ENCODE results near the gene PPL. TPM values are rescaled to one million over a fixed set of nuclear protein-coding genes. Genes with fewer than 3 reads are reported as not detected.
"Not testable (repeated sequence)": the region's sequence is repeated elsewhere in the genome, so short reads cannot be mapped to it uniquely, and the experiment has no call there.

The PPL gene
- total and polyA plus RNA-seq, 4 donors: 19.9 to 89.0 (median 52.8) TPM

DNA sequence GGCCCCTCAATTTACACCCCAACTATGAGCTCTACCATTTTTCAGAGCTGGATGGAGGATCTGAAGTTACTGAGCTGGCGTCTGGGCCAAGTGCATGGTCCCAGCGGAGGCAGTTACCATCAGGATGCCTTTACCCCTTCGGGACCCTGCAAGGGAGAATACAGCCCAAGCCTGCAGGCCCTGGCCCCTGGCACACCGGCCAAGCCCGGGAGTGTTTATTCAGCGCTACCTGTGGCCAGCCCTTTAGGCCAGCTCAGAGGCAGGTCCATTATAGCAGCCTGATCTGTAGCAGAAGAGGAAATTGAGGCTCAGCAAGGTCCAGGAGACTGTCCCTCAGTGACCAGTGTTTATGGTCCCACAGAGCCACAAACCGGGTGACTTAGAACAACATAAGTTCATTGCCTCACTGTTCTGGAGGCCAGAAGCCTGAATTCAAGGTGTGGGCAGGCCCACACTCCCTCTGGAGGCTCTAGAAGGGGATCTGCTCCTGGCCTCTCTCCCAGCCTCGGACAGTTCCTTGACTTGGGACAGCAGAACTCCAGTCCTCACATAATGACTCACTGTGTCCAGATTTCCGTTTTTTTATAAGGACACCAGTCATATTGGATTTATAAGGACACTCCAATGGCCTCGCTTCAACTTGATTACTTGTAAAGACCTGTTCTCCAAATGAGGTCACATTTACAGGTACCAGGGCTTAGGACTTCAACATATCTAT lies 29.9 kb upstream of the PPL start:
- H3K4me1 ChIP-seq (ENCODE audit: control insufficient read depth in 5 of 5, insufficient read depth in 5 of 5, low read length in 5 of 5): no peaks in the 10 kb centered on the region
- H3K27me3 ChIP-seq (ENCODE audit: control insufficient read depth in 3 of 3, insufficient read depth in 3 of 3, low read length in 2 of 3): no peaks in the 10 kb centered on the region
- DNase-seq: no peak

DNA sequence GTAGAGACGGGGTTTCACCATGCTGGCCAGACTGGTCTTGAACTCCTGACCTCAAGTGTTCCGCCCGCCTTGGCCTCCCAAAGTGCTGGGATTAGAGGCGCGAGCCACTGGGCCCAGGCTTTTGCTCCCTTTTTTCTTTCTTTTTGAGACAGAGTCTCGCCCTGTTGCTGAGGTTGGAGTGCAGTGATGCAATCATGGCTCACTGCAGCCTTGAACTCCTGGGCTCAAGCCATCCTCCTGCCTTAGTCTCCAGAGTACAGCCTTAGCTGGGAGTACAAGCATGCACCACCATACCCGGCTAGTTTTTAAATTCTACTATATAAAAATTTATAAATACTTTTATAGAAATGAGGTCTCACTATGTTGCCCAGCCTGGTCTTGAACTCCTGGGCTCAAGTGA lies 26.6 kb upstream of the PPL start:
- not testable (repeated sequence) for H3K9me3 ChIP-seq (ENCODE audit: control insufficient read depth in 4 of 4, insufficient read depth in 3 of 4, low read length in 3 of 4); H3K27me3 ChIP-seq (ENCODE audit: control insufficient read depth in 3 of 3, insufficient read depth in 3 of 3, low read length in 2 of 3); H3K4me3 ChIP-seq; H3K4me1 ChIP-seq (ENCODE audit: control insufficient read depth in 5 of 5, insufficient read depth in 5 of 5, low read length in 5 of 5); H3K36me3 ChIP-seq (ENCODE audit: control insufficient read depth in 4 of 4, insufficient read depth in 4 of 4, low read length in 4 of 4); H3K27ac ChIP-seq (ENCODE audit: low read depth in 1 of 2, low read length in 1 of 2); H3K9ac ChIP-seq (ENCODE audit: insufficient read depth in 1 of 2, low read length in 2 of 2); DNase-seq; ATAC-seq (ENCODE audit: insufficient read depth, low FRiP score)
- 86 to 91% methylated on average over 7 of the region's 7 CpGs for WGBS, 2 donors

More for the DNA sequence above, 29.9 kb upstream of the PPL start:
- no peaks in the 10 kb centered on the region for H3K9me3 ChIP-seq (ENCODE audit: control insufficient read depth in 4 of 4, insufficient read depth in 3 of 4, low read length in 3 of 4)
- 79 to 87% methylated on average over 10 of the region's 10 CpGs for WGBS, 2 donors
- no peak overlapping the region for H3K9ac ChIP-seq (ENCODE audit: insufficient read depth in 1 of 2, low read length in 2 of 2)
- TF ChIP-seq, protein P1, sequence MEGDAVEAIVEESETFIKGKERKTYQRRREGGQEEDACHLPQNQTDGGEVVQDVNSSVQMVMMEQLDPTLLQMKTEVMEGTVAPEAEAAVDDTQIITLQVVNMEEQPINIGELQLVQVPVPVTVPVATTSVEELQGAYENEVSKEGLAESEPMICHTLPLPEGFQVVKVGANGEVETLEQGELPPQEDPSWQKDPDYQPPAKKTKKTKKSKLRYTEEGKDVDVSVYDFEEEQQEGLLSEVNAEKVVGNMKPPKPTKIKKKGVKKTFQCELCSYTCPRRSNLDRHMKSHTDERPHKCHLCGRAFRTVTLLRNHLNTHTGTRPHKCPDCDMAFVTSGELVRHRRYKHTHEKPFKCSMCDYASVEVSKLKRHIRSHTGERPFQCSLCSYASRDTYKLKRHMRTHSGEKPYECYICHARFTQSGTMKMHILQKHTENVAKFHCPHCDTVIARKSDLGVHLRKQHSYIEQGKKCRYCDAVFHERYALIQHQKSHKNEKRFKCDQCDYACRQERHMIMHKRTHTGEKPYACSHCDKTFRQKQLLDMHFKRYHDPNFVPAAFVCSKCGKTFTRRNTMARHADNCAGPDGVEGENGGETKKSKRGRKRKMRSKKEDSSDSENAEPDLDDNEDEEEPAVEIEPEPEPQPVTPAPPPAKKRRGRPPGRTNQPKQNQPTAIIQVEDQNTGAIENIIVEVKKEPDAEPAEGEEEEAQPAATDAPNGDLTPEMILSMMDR (IDR thresholded peaks at IDR 0.05; ENCODE audit: control extremely low read depth, extremely low read depth): no peak
- no peak for ATAC-seq (ENCODE audit: insufficient read depth, low FRiP score)
- no peak overlapping the region for H3K4me3 ChIP-seq
- no peak overlapping the region for H3K27ac ChIP-seq (ENCODE audit: low read depth in 1 of 2, low read length in 1 of 2)
- no peaks in the 10 kb centered on the region for H3K36me3 ChIP-seq (ENCODE audit: control insufficient read depth in 4 of 4, insufficient read depth in 4 of 4, low read length in 4 of 4)

DNA sequence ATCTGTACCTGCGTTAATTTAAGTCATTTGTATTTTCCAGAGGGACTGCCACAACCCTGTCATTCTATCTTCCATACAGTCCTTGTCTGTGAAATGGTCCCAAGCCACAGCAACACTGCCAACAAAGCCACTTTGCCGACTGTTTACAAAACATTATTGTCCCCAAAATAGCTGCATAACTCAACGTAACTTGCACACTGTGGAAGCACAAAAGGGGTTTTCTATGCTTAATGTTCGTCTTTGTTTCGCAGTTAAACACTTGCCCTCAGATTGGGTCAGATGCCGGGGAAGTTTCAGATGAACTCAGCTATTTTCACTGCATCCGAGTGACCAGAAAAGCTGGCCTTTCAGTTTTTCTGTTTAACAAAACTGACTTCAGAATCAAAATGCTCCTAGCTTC lies 25.8 kb upstream of the PPL start:
- Histone ChIP-seq H3K4me3 (no peak overlapping the region), H3K27me3 (ENCODE audit: control insufficient read depth in 3 of 3, insufficient read depth in 3 of 3, low read length in 2 of 3) (peaks cover 0 to 7% (median 4%) of the 10 kb centered on the region in 3 donors), H3K36me3 (ENCODE audit: control insufficient read depth in 4 of 4, insufficient read depth in 4 of 4, low read length in 4 of 4) (no peaks in the 10 kb centered on the region), H3K9ac (ENCODE audit: insufficient read depth in 1 of 2, low read length in 2 of 2) (no peak overlapping the region), H3K9me3 (ENCODE audit: control insufficient read depth in 4 of 4, insufficient read depth in 3 of 4, low read length in 3 of 4) (no peaks in the 10 kb centered on the region), H3K4me1 (ENCODE audit: control insufficient read depth in 5 of 5, insufficient read depth in 5 of 5, low read length in 5 of 5) (peaks cover 0 to 9% (median 5%) of the 10 kb centered on the region in 5 donors), H3K27ac (ENCODE audit: low read depth in 1 of 2, low read length in 1 of 2) (no peak overlapping the region)
- DNase-seq (no peak), ATAC-seq (ENCODE audit: insufficient read depth, low FRiP score) (no peak)
- TF ChIP-seq, protein P1 (IDR thresholded peaks at IDR 0.05; ENCODE audit: control extremely low read depth, extremely low read depth): no peak
- WGBS, 2 donors: 51 to 57% methylated on average over 7 of the region's 7 CpGs

DNA sequence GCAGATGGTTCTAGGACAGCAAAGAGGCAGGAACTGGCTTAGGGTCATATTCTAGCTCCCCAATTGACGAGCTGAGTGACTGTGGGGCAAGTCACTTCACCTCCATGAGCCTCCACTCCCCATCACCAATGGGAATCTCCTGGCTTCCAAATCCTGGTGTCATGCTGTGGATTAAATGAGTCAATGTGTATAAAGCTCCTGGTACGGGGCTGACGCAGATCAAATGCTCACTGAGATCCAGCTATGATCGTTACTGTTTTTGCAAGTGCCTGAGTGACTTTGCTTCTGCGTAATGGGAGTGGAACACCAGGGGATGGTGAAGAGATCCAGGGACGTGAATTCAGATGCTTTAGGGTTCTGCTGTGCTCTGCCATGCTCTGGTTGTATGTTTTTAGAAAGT lies 23.6 kb upstream of the PPL start:
- 70 to 73% methylated on average over 6 of the region's 6 CpGs for WGBS, 2 donors
- TF ChIP-seq, protein P1 (IDR thresholded peaks at IDR 0.05; ENCODE audit: control extremely low read depth, extremely low read depth): no peak

More for the DNA sequence above, 23.6 kb upstream of the PPL start:
- ATAC-seq (ENCODE audit: insufficient read depth, low FRiP score): no peak
- H3K27ac ChIP-seq (ENCODE audit: low read depth in 1 of 2, low read length in 1 of 2): no peak overlapping the region
- peaks cover 0 to 7% (median 4%) of the 10 kb centered on the region in 3 donors for H3K27me3 ChIP-seq (ENCODE audit: control insufficient read depth in 3 of 3, insufficient read depth in 3 of 3, low read length in 2 of 3)
- H3K36me3 ChIP-seq (ENCODE audit: control insufficient read depth in 4 of 4, insufficient read depth in 4 of 4, low read length in 4 of 4): no peaks in the 10 kb centered on the region
- peaks cover 0 to 11% (median 5%) of the 10 kb centered on the region in 5 donors for H3K4me1 ChIP-seq (ENCODE audit: control insufficient read depth in 5 of 5, insufficient read depth in 5 of 5, low read length in 5 of 5)
- DNase-seq: no peak
- H3K4me3 ChIP-seq: no peak overlapping the region
- no peak overlapping the region for H3K9ac ChIP-seq (ENCODE audit: insufficient read depth in 1 of 2, low read length in 2 of 2)
- H3K9me3 ChIP-seq (ENCODE audit: control insufficient read depth in 4 of 4, insufficient read depth in 3 of 4, low read length in 3 of 4): no peaks in the 10 kb centered on the region
